K562 (cell line): ENCODE data around the gene GPD1L. TPM values are rescaled to one million over a fixed set of nuclear protein-coding genes. Genes with fewer than 3 reads are reported as not detected.

Experiments
- ATAC-seq: fragments of 200-7000 bp; cut with Tn5 transposase; 3 replicates; pipeline ENCODE4 v1.9.1; 2020; ENCODE audit warnings: moderate library complexity
- BruUV-seq: library from RNA; stranded (reverse); fragments of 400-500 nt; replicated peaks from 2 replicates; lab custom pipeline; 2021; lab: Mats Ljungman, UMichigan
- CTCF ChIA-PET: fragments of 300-600 bp; formaldehyde crosslinking; extraction: SDS; loops from one replicate; lab custom pipeline; 2021; ENCODE audit warnings: low intra/inter-chr PET ratio; lab: Yijun Ruan, JAX
- POLR2A ChIA-PET: fragments of 300-600, 350-650 bp; sonication (Branson Sonifier 250); formaldehyde crosslinking; extraction: SDS; loops from one replicate; lab custom pipeline; 2021; ENCODE audit warnings: antibody characterized with exemption, inconsistent platforms; lab: Yijun Ruan, JAX
- DNase-seq, 4 experiments: peaks; one replicate each; pipeline versions ENCODE4 v3.0.0 to v3.0.0-alpha.2; 2011 to 2018; ENCODE audit warnings: low spot score in 3 of 4, mixed read lengths in 3 of 4; ENCODE audit errors: extremely low read depth in 1 of 4
- FAIRE-seq: peaks from 2 replicates; lab custom pipeline; 2011; peaks lifted over from hg19 to GRCh38; lab: Jason Lieb, UNC
- H2AFZ ChIP-seq: 2 replicates; pipeline ENCODE4 v1.6.0; 2011; ENCODE audit warnings: low read depth, low read length, control low read depth, inconsistent platforms
- H3K27ac ChIP-seq: fragments of 200-600 bp; 3 replicates; pipeline ENCODE4 v1.8.0; 2011; ENCODE audit warnings: low read depth, mild to moderate bottlenecking, control low read depth, inconsistent platforms, low read length, moderate library complexity, mixed read lengths; ENCODE audit errors: extremely low read depth
- H3K27me3 ChIP-seq, 2 experiments: fragments of 300-600 bp in 1 of 2; 2 replicates in 1 of 2; 3 replicates in 1 of 2; pipeline versions ENCODE4 v1.6.0 to v1.8.0; 2011; ENCODE audit warnings: inconsistent platforms in 2 of 2, low read length in 2 of 2, mild to moderate bottlenecking in 1 of 2, mixed read lengths in 1 of 2, moderate library complexity in 1 of 2; ENCODE audit not compliant: control insufficient read depth in 2 of 2, insufficient read depth in 2 of 2
- H3K36me3 ChIP-seq: fragments of 300-600 bp; 3 replicates; pipeline ENCODE4 v1.8.0; 2011; ENCODE audit warnings: mild to moderate bottlenecking, low read length, inconsistent platforms; ENCODE audit not compliant: control insufficient read depth, insufficient read depth
- H3K4me1 ChIP-seq, 2 experiments: fragments of 200-600 bp in 1 of 2; replicated peaks in 1 of 2; 2 replicates in 1 of 2; 3 replicates in 1 of 2; pipeline versions ENCODE4 v1.5.1 to v1.8.0; 2011; ENCODE audit warnings: inconsistent platforms in 2 of 2, low read length in 2 of 2, mild to moderate bottlenecking in 1 of 2, mixed read lengths in 1 of 2, moderate library complexity in 1 of 2; ENCODE audit not compliant: control insufficient read depth in 2 of 2, insufficient read depth in 2 of 2
- H3K4me2 ChIP-seq: 2 replicates; pipeline ENCODE4 v1.6.1; 2011; ENCODE audit warnings: low read length, control low read depth, inconsistent platforms, mixed read lengths; ENCODE audit not compliant: insufficient read depth
- H3K4me3 ChIP-seq: fragments of 200-600 bp; sonication (generic), shearing (Covaris generic); 2 replicates; pipeline ENCODE4 v1.5.1; 2016; ENCODE audit warnings: control low read depth, inconsistent platforms
- H3K79me2 ChIP-seq: fragments of 200-600 bp; 3 replicates; pipeline ENCODE4 v1.8.0; 2011; ENCODE audit warnings: low read length, inconsistent platforms; ENCODE audit not compliant: control insufficient read depth, insufficient read depth
- H3K9ac ChIP-seq, 2 experiments: 2 replicates each; pipeline versions ENCODE4 v1.6.0 to v1.6.1; 2011; ENCODE audit warnings: low read depth in 2 of 2, low read length in 2 of 2, control low read depth in 1 of 2, inconsistent platforms in 1 of 2, mild to moderate bottlenecking in 1 of 2, mixed read lengths in 1 of 2; ENCODE audit not compliant: insufficient read depth in 1 of 2
- H3K9me1 ChIP-seq: one replicate; pipeline ENCODE4 v1.6.0; 2011; ENCODE audit warnings: inconsistent platforms, mild to moderate bottlenecking, low read length, moderate library complexity; ENCODE audit not compliant: control insufficient read depth, insufficient read depth
- H3K9me3 ChIP-seq: replicated peaks from 2 replicates; pipeline ENCODE4 v1.5.1; 2011; ENCODE audit warnings: low read depth, low read length, inconsistent platforms; ENCODE audit not compliant: control insufficient read depth, insufficient read depth
- H4K20me1 ChIP-seq: replicated peaks from 2 replicates; pipeline ENCODE4 v1.6.1; 2011; ENCODE audit warnings: low read length, inconsistent platforms, mixed read lengths; ENCODE audit not compliant: control insufficient read depth, insufficient read depth
- ADNP ChIP-seq: fragments of 200-800 bp; sonication (Bioruptor generic); IDR thresholded peaks from 2 replicates; pipeline ENCODE4 v1.6.1; 2016; ENCODE audit warnings: missing genetic modification characterization, missing compliant biosample characterization
- CTBP1 ChIP-seq: fragments of 450-650 bp; IDR thresholded peaks from 2 replicates; pipeline ENCODE4 v1.6.1; 2016; ENCODE audit warnings: borderline replicate concordance
- ETV6 ChIP-seq, 3 experiments: fragments of 150-350 bp in 1 of 3; sonication (generic) in 1 of 3; formaldehyde crosslinking in 1 of 3; IDR thresholded peaks; 2 replicates each; pipeline versions ENCODE4 v1.6.1 to v1.8.0; 2014 to 2022; ENCODE audit warnings: borderline replicate concordance in 2 of 3, low read depth in 2 of 3, antibody characterized with exemption in 1 of 3, low read length in 1 of 3, mild to moderate bottlenecking in 1 of 3, missing genetic modification reagents in 1 of 3
- FOXA3 ChIP-seq, 2 experiments: fragments of 450-650 bp in 1 of 2; sonication (generic) in 1 of 2; formaldehyde crosslinking; IDR thresholded peaks in 1 of 2; conservative IDR thresholded peaks in 1 of 2; 2 replicates each; pipeline versions ENCODE4 v1.4.0 to v1.8.0; 2020 to 2022; ENCODE audit warnings: mild to moderate bottlenecking in 2 of 2, missing genetic modification reagents in 1 of 2
- HNRNPUL1 ChIP-seq: fragments of 200-400 bp; formaldehyde crosslinking; IDR thresholded peaks from 2 replicates; pipeline ENCODE4 v1.6.1; 2017; ENCODE audit warnings: low read length
- PHB ChIP-seq: fragments of 250-450 bp; sonication (Bioruptor Pico); IDR thresholded peaks from 2 replicates; pipeline ENCODE4 v1.5.0; 2021
- RBM22 ChIP-seq: fragments of 200-400 bp; formaldehyde crosslinking; IDR thresholded peaks from 2 replicates; pipeline ENCODE4 v1.6.1; 2018; ENCODE audit warnings: low read length, low read depth; ENCODE audit not compliant: poor library complexity, severe bottlenecking
- TAF7 ChIP-seq: fragments of 450-650 bp; IDR thresholded peaks from 2 replicates; pipeline ENCODE4 v1.6.1; 2016; ENCODE audit warnings: missing genetic modification characterization, missing compliant biosample characterization
- TOE1 ChIP-seq, 2 experiments: fragments of 450-650 bp in 1 of 2; sonication (generic) in 1 of 2; formaldehyde crosslinking in 1 of 2; IDR thresholded peaks; 2 replicates each; pipeline versions ENCODE4 v1.7.1 to v1.8.0; 2016 to 2022; ENCODE audit warnings: borderline replicate concordance in 2 of 2, mild to moderate bottlenecking in 2 of 2, antibody characterized with exemption in 1 of 2, inconsistent platforms in 1 of 2, low read depth in 1 of 2, missing genetic modification reagents in 1 of 2, moderate library complexity in 1 of 2
- ZNF23 ChIP-seq: fragments of 250-450 bp; sonication (Bioruptor Pico); IDR thresholded peaks from 2 replicates; pipeline ENCODE4 v1.4.0; 2020; ENCODE audit warnings: mild to moderate bottlenecking
- ZNF518B ChIP-seq: fragments of 250-450 bp; sonication (Bioruptor Pico); IDR thresholded peaks from 2 replicates; pipeline ENCODE4 v1.5.0; 2021; ENCODE audit warnings: mild to moderate bottlenecking, moderate library complexity
- ZNF586 ChIP-seq: fragments of 450-650 bp; formaldehyde crosslinking; conservative IDR thresholded peaks from 2 replicates; pipeline ENCODE4 v1.4.0; 2020; ENCODE audit warnings: mild to moderate bottlenecking, moderate library complexity
- WGBS: fragments of 100-300 bp; shearing (Covaris generic); methylation state at CpG from one replicate; pipeline ENCODE4 v1.1.6; 2016; ENCODE audit warnings: low coverage, mixed read lengths; ENCODE audit not compliant: insufficient coverage; ENCODE audit errors: missing lambda C conversion rate; 5-methylcytosine and 5-hydroxymethylcytosine counted together
- in situ Hi-C: fragments of 300-500 bp; cut with MboI; formaldehyde crosslinking; loops from 4 replicates; pipeline ENCODE4 v1.15.0; 2018; ENCODE audit warnings: inconsistent platforms, mixed read lengths
- intact Hi-C: fragments of 100-400 bp; cut with micrococcal nuclease; formaldehyde crosslinking; loops from 2 replicates; pipeline ENCODE4 v1.14.2; 2022
- polyA plus RNA-seq, 8 experiments: library from polyadenylated mRNA; depleted of rRNA in 4 of 8; stranded (reverse) in 5 of 8; unstranded in 3 of 8; fragments of >200 nt; fragmentation: Nextera tagmentation in 2 of 8; fragmentation: Illumina TruSeq in 1 of 8; extraction: Ambion mirVana in 2 of 8; extraction: Trizol in 1 of 8; gene quantifications; 2 replicates each; pipeline versions ENCODE4 v1.2.1 to v1.2.3, GENCODE V29; 2011 to 2014; ENCODE audit warnings: inconsistent platforms in 1 of 8, missing spikeins in 1 of 8
- total RNA-seq, 7 experiments: library from RNA; depleted of rRNA in 6 of 7; stranded (reverse); fragments of >200 nt in 6 of 7; fragmentation: Illumina TruSeq in 2 of 7; extraction: Trizol in 2 of 7; gene quantifications; 2 replicates each; pipeline versions ENCODE4 v1.2.1 to v1.2.3, GENCODE V29; 2011 to 2021; ENCODE audit warnings: low replicate concordance in 1 of 7
- TF ChIP-seq, protein P1 (sequence below): sonication (generic); formaldehyde crosslinking; IDR thresholded peaks from 2 replicates; pipeline ENCODE4 v1.8.1; 2023; ENCODE audit warnings: mild to moderate bottlenecking, missing genetic modification reagents
- TF ChIP-seq, protein P2 (sequence below): fragments of 450-650 bp; IDR thresholded peaks from 2 replicates; pipeline ENCODE4 v1.6.1; 2016; ENCODE audit warnings: low read depth, mild to moderate bottlenecking, moderate library complexity

The GPD1L gene
- total and polyA plus RNA-seq, 9 of the 15 experiments (the other 6 are each of a cell fraction or from before 2014, with no cell fraction given): 1.6 to 17.3 (median 12.3) TPM

DNA sequence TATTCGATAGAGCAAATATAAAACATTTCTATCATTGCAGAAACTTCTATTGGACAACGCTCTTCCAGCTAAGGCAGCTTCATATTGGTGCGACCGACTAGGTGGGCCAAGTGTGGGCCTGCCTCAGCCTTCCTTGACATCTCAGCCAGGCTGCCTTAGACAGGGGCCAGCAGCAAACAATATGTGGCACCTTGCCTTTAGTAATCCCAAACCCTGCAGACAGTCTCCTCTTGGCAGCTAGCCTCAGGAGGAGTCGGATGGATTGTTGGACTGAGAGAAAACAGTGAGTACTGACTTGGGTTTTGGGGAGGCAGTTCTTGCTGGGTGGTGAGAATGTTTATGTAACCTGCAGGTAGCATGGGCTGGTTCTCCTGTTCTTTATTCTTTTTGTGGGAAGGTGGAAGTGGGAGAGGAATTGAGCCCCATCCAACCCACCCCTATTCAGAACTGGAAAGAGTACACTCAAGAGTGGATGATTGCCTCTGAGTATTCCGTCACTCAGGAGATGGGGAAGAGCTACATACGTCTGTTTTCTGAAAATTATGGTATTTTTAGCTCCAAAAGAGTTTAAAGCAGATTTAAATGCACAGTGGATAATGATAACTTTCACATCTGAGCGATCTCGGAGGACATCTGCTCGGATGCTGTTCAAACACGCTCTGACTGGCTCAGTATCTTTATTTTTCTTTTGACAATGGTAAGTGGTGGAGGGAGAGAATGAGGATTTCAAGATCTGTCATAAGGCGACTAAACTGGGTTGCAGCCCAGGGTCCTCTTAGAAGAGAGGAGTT lies 47.2 kb downstream of the GPD1L start:
- no peaks in the 10 kb centered on the region for H3K9me3 ChIP-seq
- ATAC-seq (peak; percentile 26), FAIRE-seq (no peak), DNase-seq (no peak)
- ChIA-PET CTCF (no interaction called here), POLR2A (interaction anchor here (1.2 kb wide), 1 partner anchor 18 kb away, joined by 5 read pairs; no protein-coding TSS in a partner anchor)
- H3K4me1 ChIP-seq: no peaks in the 10 kb centered on the region
- H3K9ac ChIP-seq: no peak overlapping the region
- no peak overlapping the region for H3K27ac ChIP-seq
- no peaks in the 10 kb centered on the region for H4K20me1 ChIP-seq
- in situ Hi-C loops (no loop called here), intact Hi-C loops (no loop called here)
- no peaks in the 10 kb centered on the region for H3K27me3 ChIP-seq
- no peaks in the 10 kb centered on the region for H3K9me1 ChIP-seq
- H3K4me3 ChIP-seq: no peak overlapping the region
- H3K79me2 ChIP-seq: no peaks in the 10 kb centered on the region
- no peak overlapping the region for H2AFZ ChIP-seq
- no peak overlapping the region for H3K4me2 ChIP-seq
- BruUV-seq: no TSS peak
- H3K36me3 ChIP-seq: no peaks in the 10 kb centered on the region; the same call in 2 of the 3 replicates
- WGBS: 31% methylated on average over 12 of the region's 12 CpGs
- TF ChIP-seq, protein P1, sequence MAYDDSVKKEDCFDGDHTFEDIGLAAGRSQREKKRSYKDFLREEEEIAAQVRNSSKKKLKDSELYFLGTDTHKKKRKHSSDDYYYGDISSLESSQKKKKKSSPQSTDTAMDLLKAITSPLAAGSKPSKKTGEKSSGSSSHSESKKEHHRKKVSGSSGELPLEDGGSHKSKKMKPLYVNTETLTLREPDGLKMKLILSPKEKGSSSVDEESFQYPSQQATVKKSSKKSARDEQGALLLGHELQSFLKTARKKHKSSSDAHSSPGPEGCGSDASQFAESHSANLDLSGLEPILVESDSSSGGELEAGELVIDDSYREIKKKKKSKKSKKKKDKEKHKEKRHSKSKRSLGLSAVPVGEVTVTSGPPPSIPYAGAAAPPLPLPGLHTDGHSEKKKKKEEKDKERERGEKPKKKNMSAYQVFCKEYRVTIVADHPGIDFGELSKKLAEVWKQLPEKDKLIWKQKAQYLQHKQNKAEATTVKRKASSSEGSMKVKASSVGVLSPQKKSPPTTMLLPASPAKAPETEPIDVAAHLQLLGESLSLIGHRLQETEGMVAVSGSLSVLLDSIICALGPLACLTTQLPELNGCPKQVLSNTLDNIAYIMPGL (CRISPR knock-in tag): no peak
- no peak for TF ChIP-seq ZNF518B (CRISPR knock-in tag)
- TF ChIP-seq FOXA3 (CRISPR knock-in tag; conservative IDR thresholded peaks at IDR 0.05 in 1 of 2, IDR thresholded peaks at IDR 0.05 in 1 of 2): no peak
- TF ChIP-seq, protein P2, sequence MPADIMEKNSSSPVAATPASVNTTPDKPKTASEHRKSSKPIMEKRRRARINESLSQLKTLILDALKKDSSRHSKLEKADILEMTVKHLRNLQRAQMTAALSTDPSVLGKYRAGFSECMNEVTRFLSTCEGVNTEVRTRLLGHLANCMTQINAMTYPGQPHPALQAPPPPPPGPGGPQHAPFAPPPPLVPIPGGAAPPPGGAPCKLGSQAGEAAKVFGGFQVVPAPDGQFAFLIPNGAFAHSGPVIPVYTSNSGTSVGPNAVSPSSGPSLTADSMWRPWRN: no peak
- TF ChIP-seq RBM22: no peak
- TF ChIP-seq TOE1 (IDR thresholded peaks at IDR 0.05; ENCODE audit: borderline replicate concordance): no peak
- TF ChIP-seq TOE1 (CRISPR knock-in tag; IDR thresholded peaks at IDR 0.05; ENCODE audit: borderline replicate concordance, low read depth): no peak
- no peak for TF ChIP-seq CTBP1
- TF ChIP-seq ETV6 (IDR thresholded peaks at IDR 0.05; ENCODE audit: borderline replicate concordance in 1 of 2, low read depth in 2 of 2, low read length in 1 of 2): no peak
- no peak for TF ChIP-seq ETV6 (CRISPR knock-in tag; IDR thresholded peaks at IDR 0.05; ENCODE audit: borderline replicate concordance)
- TF ChIP-seq ADNP: no peak
- no peak for TF ChIP-seq PHB (CRISPR knock-in tag)
- no peak for TF ChIP-seq ZNF586 (CRISPR knock-in tag)
- no peak for TF ChIP-seq ZNF23
- no peak for TF ChIP-seq TAF7 (tag)
- TF ChIP-seq HNRNPUL1: no peak
